Liver (tissue), 9 donors: ENCODE measurements around the gene COMMD7. TPM values are rescaled to one million over a fixed set of nuclear protein-coding genes. Genes with fewer than 3 reads are reported as not detected.

Experiments used
- DNase-seq: peaks from one replicate; pipeline ENCODE4 v3.0.0-alpha.2; 2017; ENCODE audit warnings: low spot score
- H3K27ac ChIP-seq, 2 donors: one replicate each; pipeline ENCODE4 v1.7.0; 2013; ENCODE audit warnings: inconsistent platforms in 2 of 2, low read length in 2 of 2, control low read depth in 1 of 2, low read depth in 1 of 2, mild to moderate bottlenecking in 1 of 2
- H3K27me3 ChIP-seq, 4 donors: one replicate each; pipeline versions ENCODE4 v1.6.1 to v1.7.0; 2013; ENCODE audit warnings: low read length in 3 of 4, inconsistent platforms in 1 of 4, mild to moderate bottlenecking in 1 of 4, moderate library complexity in 1 of 4; ENCODE audit not compliant: control insufficient read depth in 4 of 4, insufficient read depth in 4 of 4
- H3K36me3 ChIP-seq, 4 donors: one replicate each; pipeline versions ENCODE4 v1.6.1 to v1.7.0; 2013; ENCODE audit warnings: low read length in 3 of 4, mild to moderate bottlenecking in 3 of 4, low read depth in 1 of 4, moderate library complexity in 1 of 4; ENCODE audit not compliant: control insufficient read depth in 4 of 4, insufficient read depth in 3 of 4
- H3K4me1 ChIP-seq, 4 donors: one replicate each; pipeline versions ENCODE4 v1.6.1 to v1.7.0; 2013; ENCODE audit warnings: low read length in 3 of 4, mild to moderate bottlenecking in 3 of 4, moderate library complexity in 1 of 4; ENCODE audit not compliant: control insufficient read depth in 4 of 4, insufficient read depth in 4 of 4
- H3K4me3 ChIP-seq, 3 donors: one replicate each; pipeline versions ENCODE4 v1.6.1 to v1.7.0; 2013; ENCODE audit warnings: low read length in 3 of 3, control low read depth in 1 of 3, low read depth in 1 of 3, mild to moderate bottlenecking in 1 of 3
- H3K9ac ChIP-seq, 2 donors: one replicate each; pipeline ENCODE4 v1.7.0; 2013; ENCODE audit warnings: low read length in 2 of 2, mild to moderate bottlenecking in 2 of 2, moderate library complexity in 2 of 2, control low read depth in 1 of 2, low read depth in 1 of 2
- H3K9me3 ChIP-seq, 4 donors: one replicate each; pipeline versions ENCODE4 v1.6.1 to v1.7.0; 2013; ENCODE audit warnings: low read length in 3 of 4; ENCODE audit not compliant: control insufficient read depth in 4 of 4
- ATF3 ChIP-seq: IDR thresholded peaks from 2 replicates; pipeline ENCODE4 v1.6.1; 2016; ENCODE audit warnings: antibody characterized with exemption
- CTCF ChIP-seq: fragments of 150-350 bp; IDR thresholded peaks from 2 replicates; pipeline ENCODE4 v1.5.1; 2017; ENCODE audit warnings: improper control_type of control experiment, low read depth, low read length; ENCODE audit not compliant: missing input control
- EGR1 ChIP-seq, 2 donors: IDR thresholded peaks; 2 replicates each; pipeline ENCODE4 v1.6.1; 2016 to 2018; ENCODE audit warnings: antibody characterized with exemption in 2 of 2, low read depth in 2 of 2
- FOXA1 ChIP-seq: IDR thresholded peaks from 2 replicates; pipeline ENCODE4 v1.6.1; 2016; ENCODE audit warnings: antibody characterized with exemption
- FOXA2 ChIP-seq: IDR thresholded peaks from 2 replicates; pipeline ENCODE4 v1.6.1; 2016; ENCODE audit warnings: antibody characterized with exemption
- GABPA ChIP-seq, 2 donors: IDR thresholded peaks in 1 of 2; conservative IDR thresholded peaks in 1 of 2; 2 replicates each; pipeline ENCODE4 v1.6.1; 2016; ENCODE audit warnings: antibody characterized with exemption in 2 of 2, mild to moderate bottlenecking in 1 of 2, moderate library complexity in 1 of 2
- HNF4A ChIP-seq, 2 donors: conservative IDR thresholded peaks; 2 replicates each; pipeline ENCODE4 v1.6.1; 2016; ENCODE audit warnings: antibody characterized with exemption in 2 of 2, mild to moderate bottlenecking in 2 of 2
- HNF4G ChIP-seq: IDR thresholded peaks from 2 replicates; pipeline ENCODE4 v1.6.1; 2016; ENCODE audit warnings: antibody characterized with exemption
- JUND ChIP-seq, 2 donors: IDR thresholded peaks; 2 replicates each; pipeline ENCODE4 v1.6.1; 2016; ENCODE audit warnings: antibody characterized with exemption in 2 of 2
- MAX ChIP-seq: IDR thresholded peaks from 2 replicates; pipeline ENCODE4 v1.6.1; 2016; ENCODE audit warnings: antibody characterized with exemption
- NR2F2 ChIP-seq: IDR thresholded peaks from 2 replicates; pipeline ENCODE4 v1.6.1; 2016; ENCODE audit warnings: antibody characterized with exemption
- RAD21 ChIP-seq, 2 donors: IDR thresholded peaks; 2 replicates each; pipeline ENCODE4 v1.6.1; 2016; ENCODE audit warnings: antibody characterized with exemption in 2 of 2, mild to moderate bottlenecking in 2 of 2
- REST ChIP-seq: IDR thresholded peaks from 2 replicates; pipeline ENCODE4 v1.6.1; 2016; ENCODE audit warnings: antibody characterized with exemption, mild to moderate bottlenecking
- RXRA ChIP-seq, 2 donors: IDR thresholded peaks; 2 replicates each; pipeline ENCODE4 v1.6.1; 2017 to 2018; ENCODE audit warnings: antibody characterized with exemption in 2 of 2, mild to moderate bottlenecking in 1 of 2
- SP1 ChIP-seq: IDR thresholded peaks from 2 replicates; pipeline ENCODE4 v1.6.1; 2018; ENCODE audit warnings: antibody characterized with exemption, mild to moderate bottlenecking
- TAF1 ChIP-seq: conservative IDR thresholded peaks from 2 replicates; pipeline ENCODE4 v1.6.1; 2016; ENCODE audit warnings: antibody characterized with exemption, mild to moderate bottlenecking
- YY1 ChIP-seq: IDR thresholded peaks from 2 replicates; pipeline ENCODE4 v1.6.1; 2016; ENCODE audit warnings: antibody characterized with exemption, mild to moderate bottlenecking
- ZBTB33 ChIP-seq: IDR thresholded peaks from 2 replicates; pipeline ENCODE4 v1.6.1; 2016; ENCODE audit warnings: antibody characterized with exemption
- WGBS: extraction: QIAGEN DNeasy Blood & Tissue Kit; methylation state at CpG from one replicate; pipeline ENCODE4 v1.1.7; 2013; 5-methylcytosine and 5-hydroxymethylcytosine counted together
- polyA plus RNA-seq, 2 donors: library from polyadenylated mRNA; stranded (reverse) in 1 of 2; unstranded in 1 of 2; fragments of 200-250 nt in 1 of 2; fragments of >200 nt in 1 of 2; fragmentation: Nextera tagmentation in 1 of 2; extraction: Ambion mirVana in 1 of 2; gene quantifications; one replicate each; pipeline versions ENCODE4 v1.2.1 to v1.2.3, GENCODE V29; 2013 to 2015
- total RNA-seq, 2 donors: library from RNA; depleted of rRNA; stranded (reverse); fragments of >200 nt; gene quantifications; one replicate each; pipeline ENCODE4 v1.2.3, GENCODE V29; 2014
- donor health status: healthy.
- donor health status: healthy.
- donor health status: healthy.
- donor health status: healthy.
- donor health status: healthy.

The COMMD7 gene
- total RNA-seq = 1 to 10 TPM; 8.3 to 9.1 TPM
- polyA plus RNA-seq = 10 to 100 TPM; 21.8 to 42.7 TPM

GRCh38 chr20:32743237-32744112 is at the start of gene COMMD7:
Gene COMMD7, minus strand, starts transcription at chr20:32743467. Its CDS starts 76 bp downstream, at chr20:32743391.
- peak within 1 kb of the TSS; percentile 61 to 84 for H3K9ac ChIP-seq
- peaks cover 0 to 2% (median 0%) of the 10 kb centered on the region in 4 donors for H3K36me3 ChIP-seq
- peak; percentile 55 for DNase-seq
- no peak for TF ChIP-seq ZBTB33
- peak within 1 kb of the TSS; percentile 25 to 64 for H3K27ac ChIP-seq
- H3K9me3 ChIP-seq = no peaks in the 10 kb centered on the region
- H3K27me3 ChIP-seq = no peaks in the 10 kb centered on the region
- WGBS = 1% methylated on average over 64 of the region's 64 CpGs
- H3K4me1 ChIP-seq = peaks cover 1 to 14% (median 11%) of the 10 kb centered on the region in 4 donors
- H3K4me3 ChIP-seq = peak within 1 kb of the TSS; percentile 67 to 98 (median 69)

GRCh38 chr20:32792731-32793458 is 49.6 kb upstream of the COMMD7 start:
- H3K27ac ChIP-seq = no peak overlapping the region
- H3K4me3 ChIP-seq = no peak overlapping the region
- H3K36me3 ChIP-seq = peaks cover 0 to 3% (median 0%) of the 10 kb centered on the region in 4 donors
- no peaks in the 10 kb centered on the region for H3K27me3 ChIP-seq
- WGBS = 86% methylated on average over 13 of the region's 13 CpGs
- no peaks in the 10 kb centered on the region for H3K4me1 ChIP-seq
- no peaks in the 10 kb centered on the region for H3K9me3 ChIP-seq
- DNase-seq = no peak
- TF ChIP-seq HNF4A (conservative IDR thresholded peaks at IDR 0.05) (no peak), NR2F2 (no peak), FOXA1 (no peak), FOXA2 (no peak), YY1 (no peak), ATF3 (no peak), RAD21 (IDR thresholded peaks at IDR 0.05) (no peak), RXRA (IDR thresholded peaks at IDR 0.05) (no peak), JUND (IDR thresholded peaks at IDR 0.05) (no peak), MAX (no peak), REST (no peak), GABPA (IDR thresholded peaks at IDR 0.05 in 1 of 2, conservative IDR thresholded peaks at IDR 0.05 in 1 of 2) (no peak), HNF4G (no peak), CTCF (no peak), SP1 (no peak), ZBTB33 (no peak), EGR1 (IDR thresholded peaks at IDR 0.05; ENCODE audit: low read depth in 2 of 2) (no peak), TAF1 (no peak)
- H3K9ac ChIP-seq = no peak overlapping the region
